Activated CD8-positive, alpha-beta memory T cell treated with anti-CD3 and anti-CD28 coated beads, Interleukin-2, amount 50 U/mL, for 24 hours (primary cell): ENCODE data around the gene DDX28.

Experiments
- DNase-seq: peaks from one replicate; pipeline ENCODE4 v3.0.0-alpha.2; 2020; ENCODE audit errors: extremely low read depth

DDX28 gene, protein sequence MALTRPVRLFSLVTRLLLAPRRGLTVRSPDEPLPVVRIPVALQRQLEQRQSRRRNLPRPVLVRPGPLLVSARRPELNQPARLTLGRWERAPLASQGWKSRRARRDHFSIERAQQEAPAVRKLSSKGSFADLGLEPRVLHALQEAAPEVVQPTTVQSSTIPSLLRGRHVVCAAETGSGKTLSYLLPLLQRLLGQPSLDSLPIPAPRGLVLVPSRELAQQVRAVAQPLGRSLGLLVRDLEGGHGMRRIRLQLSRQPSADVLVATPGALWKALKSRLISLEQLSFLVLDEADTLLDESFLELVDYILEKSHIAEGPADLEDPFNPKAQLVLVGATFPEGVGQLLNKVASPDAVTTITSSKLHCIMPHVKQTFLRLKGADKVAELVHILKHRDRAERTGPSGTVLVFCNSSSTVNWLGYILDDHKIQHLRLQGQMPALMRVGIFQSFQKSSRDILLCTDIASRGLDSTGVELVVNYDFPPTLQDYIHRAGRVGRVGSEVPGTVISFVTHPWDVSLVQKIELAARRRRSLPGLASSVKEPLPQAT

DNA sequence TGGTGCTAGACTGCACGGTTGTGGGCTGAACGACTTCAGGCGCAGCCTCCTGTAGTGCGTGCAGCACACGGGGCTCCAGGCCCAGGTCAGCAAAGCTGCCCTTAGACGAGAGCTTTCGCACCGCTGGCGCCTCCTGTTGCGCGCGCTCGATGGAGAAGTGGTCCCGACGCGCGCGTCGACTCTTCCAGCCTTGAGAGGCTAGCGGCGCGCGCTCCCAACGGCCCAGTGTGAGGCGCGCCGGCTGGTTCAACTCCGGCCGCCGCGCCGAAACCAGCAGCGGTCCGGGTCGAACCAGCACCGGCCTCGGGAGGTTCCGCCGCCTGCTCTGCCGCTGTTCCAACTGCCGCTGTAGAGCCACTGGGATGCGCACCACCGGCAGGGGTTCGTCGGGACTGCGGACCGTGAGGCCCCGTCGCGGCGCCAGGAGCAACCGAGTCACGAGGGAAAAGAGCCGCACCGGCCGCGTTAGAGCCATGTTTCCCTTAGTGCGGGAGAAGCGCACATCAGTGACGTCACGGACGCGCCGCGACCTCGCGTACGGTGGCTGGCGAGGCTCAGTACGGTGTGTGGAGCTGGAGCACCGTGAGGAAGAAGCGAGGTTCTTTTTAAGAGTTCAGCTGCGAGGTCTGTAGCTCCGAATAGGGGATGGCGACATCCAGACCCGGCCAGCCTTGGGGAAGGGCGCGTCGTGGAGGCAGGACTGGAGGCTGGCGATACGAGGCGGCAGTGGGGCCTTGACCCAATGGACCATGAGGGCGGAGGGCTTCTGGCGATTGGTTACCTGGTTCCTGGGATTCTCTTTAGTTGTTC, at the start of gene DDX28, which contains the start of gene DUS2:
Gene DDX28 (minus strand): TSS at position 505 of the 810 bp plus-strand sequence. CDS start 30 bp downstream, at position 475.
Gene DUS2 (plus strand): TSS at position 557 of the 810 bp plus-strand sequence. CDS start 14,740 bp downstream, outside the sequence.
- peak; percentile 83 for DNase-seq

DNA sequence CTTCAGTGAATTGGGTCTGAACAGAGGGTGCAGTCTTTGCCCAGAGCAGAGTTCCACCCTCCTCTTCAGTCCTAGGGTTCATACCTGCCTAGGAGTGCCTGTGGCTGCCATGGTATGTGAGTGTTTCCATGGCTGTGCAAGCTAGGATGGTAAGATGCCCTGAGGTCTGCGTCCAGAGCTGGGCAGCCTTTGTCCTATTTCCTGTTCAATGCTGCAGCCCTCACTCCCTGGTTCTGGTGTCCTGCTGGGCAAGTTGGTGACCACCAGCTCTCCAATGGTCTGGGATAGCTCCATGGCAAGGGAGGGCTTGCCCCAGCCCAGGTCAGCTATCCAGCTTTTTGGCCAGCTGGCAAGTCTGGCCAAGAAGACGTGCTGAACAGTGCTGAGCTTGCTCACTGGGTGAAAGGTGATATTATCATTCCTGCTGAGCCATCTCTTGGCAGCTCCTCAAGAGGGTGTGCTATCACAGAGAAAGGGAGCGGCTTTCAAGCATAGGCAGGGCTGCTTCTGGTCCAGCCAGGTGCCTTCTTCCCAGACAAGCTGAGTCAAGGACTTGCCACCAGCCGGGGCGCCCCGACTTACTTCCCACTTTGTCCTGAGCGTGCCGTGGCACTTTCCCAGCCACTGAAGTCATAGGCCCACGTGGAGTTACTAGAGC, 49.1 kb upstream of the DDX28 start:
- no peak for DNase-seq

DNA sequence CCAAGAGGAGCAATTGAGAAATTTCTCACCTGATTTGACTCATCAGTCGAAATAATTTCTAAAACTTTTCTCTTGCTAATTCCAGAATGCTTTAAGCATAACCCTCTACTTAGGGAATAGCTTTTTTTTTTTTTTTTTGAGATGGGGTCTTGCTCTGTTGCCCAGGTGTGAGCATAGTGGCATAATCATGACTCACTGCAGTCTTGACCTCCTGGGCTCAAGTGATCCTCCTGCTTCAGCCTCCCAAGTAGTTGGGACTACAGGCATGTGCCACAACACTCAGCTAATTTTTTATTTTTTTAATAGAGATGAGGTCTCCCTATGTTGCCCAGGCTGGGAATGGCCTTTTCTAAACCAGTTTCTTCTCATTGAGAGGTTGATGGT, 48.5 kb upstream of the DDX28 start:
- no peak for DNase-seq

DNA sequence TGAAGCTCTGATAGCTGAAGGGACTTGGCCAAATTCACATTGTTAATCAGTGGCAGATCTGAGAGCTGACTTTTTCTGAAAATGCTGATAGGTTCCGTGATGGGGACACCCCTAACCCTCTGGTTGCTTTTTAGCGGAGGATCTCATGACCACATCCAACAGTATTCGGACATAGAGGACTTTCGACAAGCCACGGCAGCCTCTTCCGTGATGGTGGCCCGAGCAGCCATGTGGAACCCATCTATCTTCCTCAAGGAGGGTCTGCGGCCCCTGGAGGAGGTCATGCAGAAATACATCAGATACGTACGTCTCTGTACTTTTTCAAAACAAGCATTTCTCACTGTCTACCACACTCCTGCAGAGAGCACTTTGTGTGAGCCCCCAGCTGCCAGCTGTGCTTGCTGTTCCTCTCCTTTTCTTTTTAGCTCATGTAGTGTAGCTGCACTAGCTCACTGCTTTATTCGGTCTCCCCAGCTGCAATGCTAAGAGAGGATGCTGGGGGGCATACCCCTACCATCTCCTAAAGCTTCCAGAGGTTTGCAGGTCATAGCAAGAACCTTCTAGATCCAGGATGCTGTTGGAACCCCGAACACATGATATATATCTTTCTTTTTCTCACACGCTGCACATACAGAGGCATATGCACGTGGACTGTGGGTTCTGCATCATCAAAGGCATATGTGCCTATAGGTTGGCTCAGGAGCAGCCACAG, 47.9 kb upstream of the DDX28 start:
- DNase-seq: no peak

DNA sequence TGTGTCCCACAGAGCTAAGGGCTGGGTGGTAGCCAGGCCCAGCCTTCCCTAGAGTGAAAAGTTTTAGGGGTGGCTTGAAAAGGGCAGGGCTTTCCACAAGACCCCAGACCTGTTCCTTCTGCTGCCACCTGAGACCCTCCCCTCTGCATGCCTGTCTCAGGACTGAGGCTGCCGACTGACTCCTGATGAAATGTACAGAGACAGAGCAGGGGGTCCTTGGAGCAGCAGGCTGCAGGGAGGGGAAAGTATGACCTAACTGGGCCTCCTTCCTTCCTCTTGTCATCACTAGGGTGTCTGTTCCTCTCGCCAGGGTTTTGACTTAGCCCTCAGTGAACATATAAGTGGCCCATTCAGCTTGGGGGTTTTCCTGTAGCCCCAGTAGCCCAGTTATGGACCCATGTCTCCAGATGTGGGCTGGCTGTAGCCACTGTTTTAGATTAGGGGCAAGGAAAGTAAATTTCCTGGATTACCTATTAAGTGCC, 47.3 kb upstream of the DDX28 start:
- DNase-seq: no peak

DNA sequence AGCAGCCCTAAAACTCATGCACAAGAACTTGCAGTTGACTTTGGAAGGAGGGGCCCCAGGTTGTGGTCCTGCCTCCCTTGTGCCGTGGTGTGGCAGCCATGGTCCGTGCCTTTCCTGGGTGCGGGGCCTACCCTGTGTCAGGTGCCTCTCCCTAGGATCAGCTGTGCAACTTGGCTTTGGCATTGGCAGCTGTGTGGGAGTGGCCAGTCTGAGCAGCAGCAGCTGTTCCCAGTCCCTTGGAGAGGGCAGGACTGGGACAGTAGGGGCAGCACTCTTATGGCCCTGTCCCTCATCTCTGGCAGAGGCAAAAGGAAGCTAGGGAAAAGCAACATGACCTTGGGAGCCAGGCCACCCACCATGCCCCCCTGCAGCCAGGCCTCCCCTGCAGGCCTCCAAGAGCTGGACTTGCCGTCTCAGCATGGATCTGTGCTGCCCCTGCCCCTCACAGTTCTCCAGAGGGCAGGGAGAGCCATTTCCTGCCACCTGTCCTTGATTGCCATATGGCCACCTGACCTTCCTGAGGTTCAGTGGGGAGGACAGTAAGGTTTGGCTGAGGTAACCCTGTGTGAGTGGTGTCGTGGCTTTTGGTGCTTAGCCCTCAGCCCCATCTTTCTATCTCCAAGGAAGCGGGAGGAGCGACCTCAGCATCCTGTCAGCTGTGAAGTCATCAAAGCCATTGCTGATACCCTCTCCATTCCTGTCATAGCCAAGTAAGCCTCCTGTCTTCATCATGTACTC, 46.6 kb upstream of the DDX28 start:
- DNase-seq: no peak

DNA sequence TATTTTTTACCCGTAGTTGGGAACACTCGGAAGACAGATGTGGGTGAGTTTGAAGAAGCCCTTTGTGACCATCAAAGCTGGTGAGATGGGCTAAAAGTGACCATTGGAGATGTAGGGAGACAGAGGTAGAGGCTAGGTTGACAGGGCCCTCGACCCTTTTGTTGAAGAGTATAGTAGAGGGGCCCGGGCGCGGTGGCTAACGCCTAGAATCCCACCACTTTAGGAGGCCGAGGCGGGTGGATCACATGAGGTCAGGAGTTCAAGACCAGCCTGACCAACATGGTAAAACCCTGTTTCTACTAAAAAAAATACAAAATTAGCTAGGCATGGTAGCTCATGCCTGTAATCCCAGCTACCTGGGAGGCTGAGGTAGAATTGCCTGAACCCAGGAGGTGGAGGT, 45.9 kb upstream of the DDX28 start:
- DNase-seq: no peak

DNA sequence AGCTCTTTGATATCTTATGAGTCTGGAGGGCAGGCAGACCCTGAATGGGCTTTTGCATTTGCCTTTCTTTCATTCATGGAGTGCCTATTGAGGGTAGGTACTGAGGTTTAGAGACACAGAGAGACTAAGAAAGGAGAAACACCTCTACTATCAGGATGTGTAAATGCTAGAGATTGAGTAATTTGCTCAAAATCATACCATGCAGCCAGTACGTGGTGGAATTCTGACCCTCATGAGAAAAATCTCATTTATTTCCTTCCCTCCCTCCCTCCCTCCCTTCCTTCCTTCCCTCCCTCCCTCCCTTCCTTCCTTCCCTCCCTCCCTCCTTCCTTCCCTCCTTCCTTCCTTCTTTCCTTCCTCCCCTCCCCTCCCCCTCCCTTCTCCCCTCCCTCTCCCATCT, 43.7 kb upstream of the DDX28 start:
- no peak for DNase-seq

DNA sequence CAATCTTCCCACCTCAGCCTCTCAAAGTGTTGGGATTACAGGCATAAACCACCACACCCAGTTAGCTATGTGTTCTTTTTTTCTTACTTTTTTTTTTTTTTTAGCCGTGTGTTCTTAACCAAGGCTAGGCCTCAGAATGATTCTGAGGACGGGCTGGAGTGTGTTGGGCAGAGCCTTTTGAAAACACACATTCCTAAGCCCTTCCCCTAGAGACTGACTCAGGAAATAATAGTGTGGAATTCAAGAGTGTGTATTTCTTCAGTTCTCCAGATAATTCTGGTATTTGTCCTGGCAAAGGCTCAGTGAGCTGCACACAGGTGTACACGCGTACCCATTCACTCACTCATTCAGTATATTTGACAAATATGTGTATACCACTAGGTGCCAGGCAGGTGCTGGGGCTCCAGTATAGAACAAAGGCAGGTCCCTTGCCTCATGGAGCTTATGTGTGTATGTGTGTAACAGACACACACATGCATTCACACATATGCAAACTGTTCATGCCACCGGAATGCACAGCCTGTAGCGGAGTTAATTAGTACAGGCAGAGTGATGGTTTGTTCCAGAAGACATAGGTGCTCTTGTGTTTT, 42.8 kb upstream of the DDX28 start:
- DNase-seq: no peak

DNA sequence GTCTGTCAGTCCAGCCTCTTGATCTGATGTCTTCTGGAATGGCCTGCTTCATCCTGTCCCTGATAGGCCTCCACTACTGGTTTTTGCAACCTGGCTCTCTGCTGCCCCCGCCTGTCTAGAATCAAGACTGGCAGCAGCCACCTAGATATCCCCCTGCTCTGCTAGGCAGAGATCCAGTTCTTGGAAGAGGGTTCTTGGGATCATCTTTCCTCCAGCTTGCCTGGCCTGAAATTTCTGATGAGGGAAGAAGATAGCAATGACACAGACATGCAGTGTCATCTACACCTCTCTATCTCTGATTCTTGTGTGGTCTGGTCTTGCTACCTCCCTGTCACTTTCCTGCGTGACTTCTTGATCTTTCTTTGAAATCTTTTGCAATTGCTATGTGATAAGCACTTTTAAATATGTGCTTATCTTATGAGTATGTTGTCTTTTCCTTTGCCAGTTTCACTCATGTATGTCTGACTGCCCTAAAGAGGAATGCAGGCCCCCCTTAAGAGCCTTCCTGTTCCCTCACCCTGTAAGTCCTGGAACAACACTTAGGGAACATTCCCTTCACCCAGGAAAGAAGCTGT, 41.8 kb upstream of the DDX28 start:
- DNase-seq: peak; percentile 46

DNA sequence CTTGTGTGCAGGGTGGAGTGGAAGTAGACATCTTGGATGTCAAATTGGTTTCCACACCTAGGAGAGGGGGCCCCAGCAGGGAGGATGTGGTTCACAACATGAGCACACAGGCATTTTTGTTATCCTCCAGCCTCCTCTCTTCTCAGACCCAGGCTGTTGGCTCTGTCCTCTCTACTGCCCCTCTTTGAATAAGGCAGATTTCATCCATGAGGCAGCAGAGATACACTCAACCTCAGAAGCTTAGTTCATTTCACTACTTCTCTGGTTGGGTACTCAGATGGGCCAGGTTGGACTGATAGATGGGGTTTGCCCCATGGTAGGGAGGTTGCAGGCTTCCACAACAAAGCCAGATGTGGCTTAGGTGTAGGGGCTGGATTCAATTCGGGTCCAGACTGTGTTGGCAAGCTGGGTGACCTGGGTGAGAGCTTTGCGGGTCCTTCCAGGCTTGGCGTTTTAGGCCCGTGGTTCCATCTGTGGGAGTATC, 39.9 kb upstream of the DDX28 start:
- no peak for DNase-seq

DNA sequence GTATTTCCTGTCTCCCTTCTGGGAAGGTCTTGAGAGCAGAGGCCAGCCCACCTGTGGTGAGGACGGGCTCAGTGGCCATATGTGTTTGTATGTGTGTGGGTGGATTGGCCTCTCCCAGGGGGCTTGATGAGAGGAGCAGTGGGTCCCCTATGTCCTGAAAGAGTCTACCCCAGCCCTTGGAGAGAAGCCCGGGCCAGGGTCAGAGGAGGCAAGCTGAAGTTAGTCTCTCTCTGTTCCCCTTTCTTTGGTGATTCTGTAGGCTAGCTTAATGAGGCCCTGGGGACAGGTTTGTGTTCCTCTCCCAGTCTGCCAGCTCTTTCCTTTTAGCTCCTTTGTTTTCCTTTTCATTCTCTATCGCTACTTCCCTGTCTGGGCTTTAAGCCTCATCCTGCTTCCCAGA, 38.4 kb upstream of the DDX28 start:
- DNase-seq: no peak

DNA sequence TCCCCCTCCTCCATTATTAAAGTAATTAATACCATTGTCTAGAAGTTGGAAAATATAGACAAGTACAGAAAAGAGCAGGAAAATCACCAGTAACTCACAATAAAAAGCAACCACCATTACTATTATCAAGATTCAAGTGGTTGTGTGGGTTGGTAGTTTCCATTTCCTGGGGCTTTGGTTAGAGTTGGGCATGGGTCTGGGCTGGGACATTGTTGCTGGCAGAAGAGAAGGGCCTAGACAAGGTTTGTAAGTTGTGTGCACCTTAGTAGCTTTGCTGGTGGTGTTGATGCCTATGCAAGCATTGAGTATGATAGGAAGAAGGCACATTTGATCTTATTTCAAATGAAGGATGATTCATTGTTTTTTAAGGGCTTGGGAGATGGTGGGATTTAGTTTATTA, 36.8 kb upstream of the DDX28 start:
- DNase-seq: no peak

DNA sequence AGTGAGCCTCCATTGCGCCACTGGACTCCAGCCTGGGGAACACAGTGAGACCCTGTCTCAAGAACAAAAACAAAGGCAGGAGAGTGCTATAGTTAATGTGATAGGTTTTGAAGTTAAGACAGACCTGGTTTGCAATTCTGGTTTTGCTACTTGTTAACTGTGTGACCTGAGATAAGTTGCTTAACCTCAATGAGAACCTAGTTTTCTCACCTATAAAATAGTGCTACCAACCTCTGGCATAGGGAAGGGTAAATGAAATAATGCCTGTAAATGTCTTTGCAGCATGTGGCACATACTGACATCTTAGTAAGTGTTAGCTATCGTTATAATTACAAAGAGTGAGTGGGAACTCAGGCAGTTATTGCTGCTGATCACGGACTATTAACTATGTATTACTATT, 32.4 kb upstream of the DDX28 start:
- DNase-seq: no peak

DNA sequence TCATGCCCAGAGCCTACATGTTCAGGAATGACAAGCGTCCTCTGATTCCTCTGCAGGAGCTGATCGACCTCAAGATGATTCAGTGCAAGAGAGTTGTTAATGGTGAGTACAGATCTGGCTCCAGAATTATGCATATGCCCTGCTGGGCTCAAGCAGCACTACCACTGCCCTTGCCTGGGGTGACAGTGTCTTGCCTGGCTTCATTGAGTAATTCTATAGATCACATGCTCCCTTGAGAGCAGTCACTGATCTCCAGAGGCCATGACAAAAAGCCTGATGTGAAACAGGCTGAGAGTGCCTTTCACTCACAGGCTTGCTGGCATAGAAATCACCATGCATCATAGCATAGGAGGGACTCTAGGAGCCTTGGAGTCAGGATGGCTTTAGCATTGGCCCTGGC, 26.4 kb upstream of the DDX28 start:
- no peak for DNase-seq

DNA sequence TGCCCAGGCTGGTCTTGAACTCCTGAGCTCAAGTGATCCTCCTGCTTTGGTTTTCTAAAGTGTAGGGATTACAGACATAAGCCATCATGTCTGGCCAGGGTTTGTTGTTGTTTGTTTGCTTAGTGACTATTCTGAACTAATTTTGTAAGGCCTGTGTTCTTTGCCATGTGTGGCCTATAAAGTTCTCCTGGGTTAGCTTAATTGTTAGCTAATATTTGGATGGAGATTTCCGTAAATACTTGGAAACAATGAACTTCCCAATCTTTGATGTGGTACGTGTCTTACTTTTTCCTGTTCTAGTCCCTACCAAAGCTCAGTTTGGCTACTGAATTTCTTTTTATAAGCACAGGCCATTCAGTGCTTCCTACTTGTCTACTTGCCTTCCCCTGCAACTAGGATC, 25.0 kb upstream of the DDX28 start:
- no peak for DNase-seq

DNA sequence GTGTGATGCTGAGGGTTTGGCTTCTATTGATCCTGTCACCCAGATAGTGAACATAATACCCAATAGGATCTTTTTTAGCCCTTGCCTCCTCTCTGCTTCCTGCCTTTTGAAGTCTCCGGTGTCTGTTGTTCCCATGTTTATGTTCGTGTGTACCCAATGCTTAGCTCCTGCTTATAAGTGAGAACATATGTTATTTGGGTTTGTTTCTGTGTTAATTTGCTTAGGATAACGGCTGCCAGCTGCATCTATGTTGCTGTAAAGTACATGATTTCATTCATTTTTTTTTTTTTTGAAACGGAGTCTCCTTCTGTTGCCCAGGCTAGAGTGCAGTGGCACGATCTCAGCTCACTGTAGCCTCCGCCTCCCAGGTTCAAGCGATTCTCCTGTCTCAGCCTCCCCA, 23.1 kb upstream of the DDX28 start:
- no peak for DNase-seq

DNA sequence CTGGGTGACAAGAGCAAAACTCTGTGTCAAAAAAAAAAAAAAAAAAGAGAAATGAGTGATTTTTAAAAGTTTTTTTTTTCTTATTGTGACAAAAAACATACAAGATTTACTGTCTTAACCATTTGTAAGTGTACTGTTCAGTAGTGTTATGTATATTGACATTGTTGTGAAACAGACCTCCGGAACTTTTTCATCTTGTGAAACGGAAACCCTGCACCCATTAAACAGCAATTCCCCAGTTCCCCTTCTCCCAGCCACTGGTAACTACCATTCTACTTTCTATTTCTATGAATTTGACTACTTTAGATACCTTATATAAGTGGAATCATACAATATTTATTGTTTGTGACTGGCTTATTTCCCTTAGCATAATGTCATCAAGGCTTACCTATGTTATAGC, 18.8 kb upstream of the DDX28 start:
- DNase-seq: no peak

DNA sequence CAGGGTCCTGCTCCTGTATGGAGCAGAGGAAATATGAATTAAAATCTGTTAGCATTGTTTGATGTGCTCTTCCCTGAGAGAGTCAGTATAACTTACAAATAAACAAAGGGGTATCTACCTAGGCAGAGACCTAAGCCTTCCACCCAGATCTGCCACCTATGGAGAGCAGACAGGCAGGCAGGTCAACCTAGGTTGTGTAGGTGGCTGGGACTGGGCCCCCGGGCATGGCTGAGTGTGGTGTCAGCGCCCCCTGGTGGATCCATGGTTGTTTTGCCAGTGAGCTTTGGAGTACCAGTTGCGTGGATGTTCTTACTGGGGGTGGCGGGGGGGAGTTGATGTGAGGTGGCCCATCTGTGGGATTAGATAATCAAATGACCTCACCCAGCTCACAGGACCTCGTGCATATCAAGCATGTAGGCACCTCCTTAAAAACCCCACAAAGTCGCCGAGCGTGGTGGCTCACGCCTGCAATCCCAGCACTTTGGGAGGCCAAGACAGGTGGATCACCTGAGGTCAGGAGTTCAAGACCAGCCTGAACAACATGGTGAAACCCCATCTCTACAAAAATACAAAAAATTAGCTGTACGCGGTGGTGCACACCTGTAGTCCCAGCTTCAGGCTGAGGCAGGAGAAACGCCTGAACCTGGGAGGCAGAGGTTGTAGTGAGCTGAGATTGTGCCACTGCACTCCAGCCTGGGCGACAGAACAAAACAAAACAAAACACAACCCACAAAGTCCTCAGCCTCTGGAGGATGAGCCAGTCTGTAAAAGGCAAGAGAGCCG, 17.7 kb upstream of the DDX28 start:
- peak; percentile 72 for DNase-seq
